ENCODE measurements around the gene RAB8A. TPM values are rescaled to one million over a fixed set of nuclear protein-coding genes. Genes with fewer than 3 reads are reported as not detected.
A peak's percentile ranks its signal among the peaks of the same experiment; 100 is the strongest.

Gene RAB8A
- total and polyA plus RNA-seq, 10 donors, result 31.5 to 104 (median 81.7) TPM

DNA sequence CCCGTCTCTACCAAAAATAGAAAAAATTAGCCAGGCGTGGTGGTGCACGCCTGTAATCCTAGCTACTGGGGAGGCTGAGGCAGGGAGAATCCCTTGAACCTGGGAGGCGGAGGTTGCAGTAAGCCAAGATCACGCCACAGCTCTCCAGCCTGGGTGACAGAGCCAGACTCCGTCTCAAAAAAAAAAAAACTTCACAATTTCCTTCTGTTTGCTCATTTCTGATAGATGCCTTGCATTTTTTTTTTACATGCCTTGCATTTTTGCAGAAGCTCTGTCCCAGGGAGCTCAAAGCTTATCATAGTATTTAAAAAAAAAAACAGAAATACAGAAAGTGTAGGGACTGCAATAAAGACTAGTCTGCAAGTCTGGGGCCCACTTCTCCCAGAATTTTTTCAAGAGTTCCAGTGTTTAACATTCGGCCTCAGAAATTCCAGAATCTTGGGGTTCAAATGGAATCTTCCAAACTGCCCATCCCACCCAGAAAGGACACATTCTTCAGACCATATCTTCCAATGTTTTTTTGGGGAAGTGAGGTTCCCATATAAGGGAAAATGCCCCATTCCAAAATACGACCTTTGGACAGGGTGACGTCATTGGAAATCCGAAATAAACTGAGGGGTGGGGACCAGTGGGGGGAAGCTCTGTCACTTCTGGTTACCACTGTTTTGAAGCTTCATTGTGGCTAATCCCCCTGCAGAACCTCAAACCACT, 17.2 kb upstream of the RAB8A start:
- Histone ChIP-seq H3K27me3 (replicated peaks in 1 of 7) (no peaks in the 10 kb centered on the region), H3K36me3 (peaks cover 14 to 100% (median 97%) of the 10 kb centered on the region in 6 donors), H3K4me1 (peaks cover 6 to 87% (median 50%) of the 10 kb centered on the region in 6 donors), H3K4me3 (no peak overlapping the region), H3K27ac (peak overlapping the region; percentile 10 to 73 (median 60)), H3K9me3 (no peaks in the 10 kb centered on the region)
- TF ChIP-seq POLR2A (IDR thresholded peaks at IDR 0.05) (no peak), POLR2AphosphoS5 (IDR thresholded peaks at IDR 0.05) (no peak)
- TF ChIP-seq, protein P1, sequence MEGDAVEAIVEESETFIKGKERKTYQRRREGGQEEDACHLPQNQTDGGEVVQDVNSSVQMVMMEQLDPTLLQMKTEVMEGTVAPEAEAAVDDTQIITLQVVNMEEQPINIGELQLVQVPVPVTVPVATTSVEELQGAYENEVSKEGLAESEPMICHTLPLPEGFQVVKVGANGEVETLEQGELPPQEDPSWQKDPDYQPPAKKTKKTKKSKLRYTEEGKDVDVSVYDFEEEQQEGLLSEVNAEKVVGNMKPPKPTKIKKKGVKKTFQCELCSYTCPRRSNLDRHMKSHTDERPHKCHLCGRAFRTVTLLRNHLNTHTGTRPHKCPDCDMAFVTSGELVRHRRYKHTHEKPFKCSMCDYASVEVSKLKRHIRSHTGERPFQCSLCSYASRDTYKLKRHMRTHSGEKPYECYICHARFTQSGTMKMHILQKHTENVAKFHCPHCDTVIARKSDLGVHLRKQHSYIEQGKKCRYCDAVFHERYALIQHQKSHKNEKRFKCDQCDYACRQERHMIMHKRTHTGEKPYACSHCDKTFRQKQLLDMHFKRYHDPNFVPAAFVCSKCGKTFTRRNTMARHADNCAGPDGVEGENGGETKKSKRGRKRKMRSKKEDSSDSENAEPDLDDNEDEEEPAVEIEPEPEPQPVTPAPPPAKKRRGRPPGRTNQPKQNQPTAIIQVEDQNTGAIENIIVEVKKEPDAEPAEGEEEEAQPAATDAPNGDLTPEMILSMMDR (IDR thresholded peaks at IDR 0.05 in 8 of 11, conservative IDR thresholded peaks at IDR 0.05 in 3 of 11), result no peak
- DNase-seq, result no peak
- intact Hi-C loops (cut with DNase I; ENCODE audit: low total_unique reads), result no loop called here
- 65 to 74% (median 68%) methylated on average over 10 of the region's 10 CpGs for WGBS, 5 donors

DNA sequence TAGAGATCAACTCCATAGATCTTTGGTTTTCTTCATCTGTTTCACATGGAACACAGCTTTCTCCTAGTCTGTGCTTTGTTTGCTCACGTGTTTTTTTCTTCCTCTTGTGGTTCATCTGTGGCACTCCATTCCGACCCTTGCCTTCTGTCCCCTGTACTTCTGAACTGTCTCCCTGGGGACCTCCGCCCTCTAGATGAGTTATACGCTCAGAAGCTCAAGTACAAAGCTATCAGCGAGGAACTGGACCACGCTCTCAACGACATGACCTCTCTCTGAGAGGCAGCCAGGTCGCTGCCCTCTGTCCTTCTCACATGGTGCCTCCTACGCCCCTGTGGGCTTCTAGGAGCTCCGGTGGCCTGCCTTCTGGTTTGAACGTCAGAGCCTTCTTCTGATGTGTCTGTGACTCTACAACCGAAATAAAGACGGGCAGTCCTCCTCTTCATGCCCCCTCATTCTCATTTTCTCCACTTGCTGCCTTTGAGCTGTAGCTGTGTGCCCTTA, 16.6 kb upstream of the RAB8A start:
- Histone ChIP-seq H3K9me3 (no peaks in the 10 kb centered on the region), H3K4me1 (peaks cover 6 to 81% (median 49%) of the 10 kb centered on the region in 6 donors), H3K36me3 (peaks cover 16 to 100% (median 97%) of the 10 kb centered on the region in 6 donors), H3K27ac (peak overlapping the region; percentile 10 to 73 (median 60)), H3K4me3 (no peak overlapping the region), H3K27me3 (replicated peaks in 1 of 7) (no peaks in the 10 kb centered on the region)
- WGBS, 5 donors, result 47 to 61% (median 57%) methylated on average over 13 of the region's 13 CpGs
- no peak for DNase-seq
- TF ChIP-seq POLR2A (IDR thresholded peaks at IDR 0.05) (no peak), POLR2AphosphoS5 (IDR thresholded peaks at IDR 0.05) (peak in 2 of 3 donors; percentile 69 to 80)
- TF ChIP-seq, protein P1 (IDR thresholded peaks at IDR 0.05 in 8 of 11, conservative IDR thresholded peaks at IDR 0.05 in 3 of 11), result no peak
- intact Hi-C loops (cut with DNase I; ENCODE audit: low total_unique reads), result no loop called here

DNA sequence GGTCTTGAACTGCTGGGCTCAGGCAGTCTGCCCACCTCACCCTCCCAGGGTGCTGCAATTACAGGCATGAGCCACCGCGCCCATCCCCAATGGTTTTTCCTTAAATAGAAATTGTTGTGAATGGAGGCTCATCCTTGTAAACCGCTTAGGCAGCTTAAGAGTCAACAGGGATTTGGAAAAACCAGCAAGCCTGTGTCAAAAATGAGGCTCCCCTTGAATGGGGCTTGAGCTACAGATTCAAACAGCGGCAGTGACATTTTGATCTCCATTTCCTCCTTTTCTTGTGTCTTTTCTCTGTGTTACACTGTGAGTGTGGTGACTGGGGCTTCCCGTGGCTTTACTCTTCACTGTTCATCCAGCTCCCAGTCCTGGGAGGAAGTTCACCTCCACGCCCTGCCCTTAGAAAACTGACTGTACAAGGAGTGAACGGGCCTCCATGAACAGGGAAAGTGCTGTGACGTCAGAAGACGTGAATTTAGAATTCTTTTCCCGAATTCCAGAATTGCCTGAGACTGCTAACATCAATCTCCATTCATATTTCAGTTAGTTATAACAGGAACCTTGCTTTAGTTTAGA, 15.3 kb upstream of the RAB8A start:
- no peak for DNase-seq
- no peaks in the 10 kb centered on the region for H3K27me3 ChIP-seq (replicated peaks in 1 of 7)
- intact Hi-C loops (cut with DNase I; ENCODE audit: low total_unique reads), result no loop called here
- 60 to 76% (median 62%) methylated on average over 10 of the region's 10 CpGs for WGBS, 5 donors
- no peak overlapping the region for H3K4me3 ChIP-seq
- no peaks in the 10 kb centered on the region for H3K9me3 ChIP-seq
- H3K4me1 ChIP-seq, result peaks cover 6 to 73% (median 46%) of the 10 kb centered on the region in 6 donors
- H3K36me3 ChIP-seq, result peaks cover 14 to 100% (median 97%) of the 10 kb centered on the region in 6 donors
- peak overlapping the region; percentile 1 to 73 (median 41) for H3K27ac ChIP-seq
- TF ChIP-seq, protein P1 (IDR thresholded peaks at IDR 0.05 in 8 of 11, conservative IDR thresholded peaks at IDR 0.05 in 3 of 11), result peak in 1 of 11 experiments; percentile 6
- TF ChIP-seq POLR2A (IDR thresholded peaks at IDR 0.05) (no peak), POLR2AphosphoS5 (IDR thresholded peaks at IDR 0.05) (peak in 1 of 3 donors; percentile 42)

DNA sequence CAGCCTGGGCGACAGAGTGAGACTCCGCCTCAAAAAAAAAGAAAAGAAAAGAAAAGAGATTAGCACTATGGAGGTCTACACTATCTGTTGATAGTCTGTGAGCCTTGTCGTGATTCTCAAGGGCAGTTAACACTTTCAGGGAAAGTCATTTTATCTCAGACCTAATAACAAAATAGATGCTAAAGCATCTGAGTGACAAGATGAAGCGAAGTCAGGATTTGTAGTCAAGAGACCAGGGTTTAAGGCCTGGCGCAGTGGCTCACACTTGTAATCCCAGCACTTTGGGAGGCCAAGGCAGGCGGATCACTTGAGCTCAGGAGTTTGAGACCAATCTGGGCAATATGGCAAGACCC, 13.3 kb upstream of the RAB8A start:
- no peaks in the 10 kb centered on the region for H3K9me3 ChIP-seq
- intact Hi-C loops (cut with DNase I; ENCODE audit: low total_unique reads), result no loop called here
- peak overlapping the region in 4 of 8 donors; percentile 17 to 59 (median 23) for H3K27ac ChIP-seq
- peaks cover 6 to 58% (median 36%) of the 10 kb centered on the region in 6 donors for H3K4me1 ChIP-seq
- peaks cover 8 to 100% (median 97%) of the 10 kb centered on the region in 6 donors for H3K36me3 ChIP-seq
- H3K27me3 ChIP-seq (replicated peaks in 1 of 7), result no peaks in the 10 kb centered on the region
- H3K4me3 ChIP-seq, result no peak overlapping the region
- WGBS, 5 donors, result 81 to 92% (median 88%) methylated on average over 6 of the region's 6 CpGs
- DNase-seq, result no peak
- TF ChIP-seq POLR2A (IDR thresholded peaks at IDR 0.05) (no peak), POLR2AphosphoS5 (IDR thresholded peaks at IDR 0.05) (no peak)
- TF ChIP-seq, protein P1 (IDR thresholded peaks at IDR 0.05 in 8 of 11, conservative IDR thresholded peaks at IDR 0.05 in 3 of 11), result no peak
